Right renal pelvis (tissue), 4 donors: Measurements from ENCODE around the gene GRM7. TPM values are rescaled to one million over a fixed set of nuclear protein-coding genes. Genes with fewer than 3 reads are reported as not detected.

Source experiments
- DNase-seq, 4 donors: peaks; one replicate each; pipeline ENCODE4 v3.0.0-alpha.2; 2013; ENCODE audit warnings: low read depth in 4 of 4, low spot score in 3 of 4, missing footprints in 1 of 4
- polyA plus RNA-seq, 4 donors: library from polyadenylated mRNA; unstranded; fragments of 120-200 nt; gene quantifications; one replicate each; pipeline ENCODE4 v1.2.1, GENCODE V29; 2013; ENCODE audit not compliant: insufficient read length in 4 of 4

GRM7 gene
- polyA plus RNA-seq, 4 donors: 1.6 to 3.2 (median 2.2) TPM

DNA sequence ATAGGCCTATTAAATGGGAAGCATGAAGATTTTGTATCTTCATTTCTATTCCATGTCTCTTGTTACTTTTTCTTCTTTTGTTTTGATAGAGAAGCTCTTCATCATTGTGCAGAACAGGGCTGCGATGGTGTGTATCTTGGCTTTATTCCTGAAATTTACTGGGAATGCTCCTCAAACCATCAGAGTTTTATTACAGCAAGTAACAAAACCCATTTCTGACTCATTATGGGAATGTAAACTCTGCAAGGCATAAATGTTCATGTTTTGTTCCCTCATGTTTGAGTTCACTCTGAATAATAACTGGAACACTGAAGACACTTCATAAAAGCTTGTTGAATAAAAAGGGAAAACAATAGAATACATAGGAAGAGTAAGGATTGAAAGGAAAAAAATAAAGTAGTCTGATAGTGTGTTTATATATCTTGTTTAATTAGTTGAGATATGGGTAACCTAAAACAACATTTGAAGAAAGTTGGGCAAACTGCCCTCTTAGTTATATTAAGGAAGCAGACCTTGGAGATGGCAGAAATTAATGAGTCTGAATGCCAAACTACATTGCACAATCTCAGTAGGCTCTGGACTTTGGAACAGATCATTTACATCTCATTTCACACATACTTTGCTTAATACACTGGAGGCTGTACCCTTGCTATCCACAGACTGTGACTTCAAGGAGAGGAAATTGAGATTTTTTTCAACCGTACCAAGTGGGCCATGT is 521.5 kb downstream of the GRM7 start:
- peak in 3 of 4 donors; percentile 14 to 34 (median 20) for DNase-seq

DNA sequence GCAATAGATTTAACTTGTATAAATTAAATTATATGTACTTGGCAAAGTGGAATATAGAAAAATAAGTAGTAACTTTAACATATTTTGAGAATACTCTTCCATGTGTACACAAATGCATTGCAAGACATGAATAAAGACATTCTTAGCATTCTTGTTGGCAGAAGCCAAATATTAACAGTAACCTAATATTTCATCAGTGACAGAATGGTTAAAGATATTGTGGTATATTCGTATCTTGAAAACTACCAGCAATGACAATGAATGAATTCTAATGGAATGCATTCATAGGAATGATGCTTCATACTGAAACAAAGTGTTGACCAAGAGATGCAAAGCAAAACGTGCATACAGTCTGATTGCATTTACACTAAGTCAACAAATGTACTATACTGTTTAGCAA is 524.7 kb downstream of the GRM7 start:
- no peak for DNase-seq

DNA sequence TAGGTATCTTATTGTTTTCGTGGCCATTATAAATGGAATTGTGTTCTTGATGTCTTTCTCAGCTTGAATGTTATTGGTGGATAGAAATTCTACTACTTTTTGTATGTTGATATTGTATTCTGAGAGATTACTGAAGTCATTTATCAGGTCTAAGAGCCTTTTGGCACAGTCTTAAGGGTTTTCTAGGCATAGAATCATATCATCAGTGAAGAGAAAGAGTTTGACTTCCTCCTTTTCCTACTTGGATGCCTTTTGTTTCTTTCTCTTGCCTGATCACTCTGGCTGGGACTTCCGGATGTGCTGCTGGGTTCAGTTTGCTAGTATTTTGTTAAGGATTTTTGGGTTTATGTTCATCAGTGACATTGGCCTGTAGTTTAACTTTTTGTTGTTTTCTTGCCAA is 527.1 kb downstream of the GRM7 start:
- DNase-seq: no peak

DNA sequence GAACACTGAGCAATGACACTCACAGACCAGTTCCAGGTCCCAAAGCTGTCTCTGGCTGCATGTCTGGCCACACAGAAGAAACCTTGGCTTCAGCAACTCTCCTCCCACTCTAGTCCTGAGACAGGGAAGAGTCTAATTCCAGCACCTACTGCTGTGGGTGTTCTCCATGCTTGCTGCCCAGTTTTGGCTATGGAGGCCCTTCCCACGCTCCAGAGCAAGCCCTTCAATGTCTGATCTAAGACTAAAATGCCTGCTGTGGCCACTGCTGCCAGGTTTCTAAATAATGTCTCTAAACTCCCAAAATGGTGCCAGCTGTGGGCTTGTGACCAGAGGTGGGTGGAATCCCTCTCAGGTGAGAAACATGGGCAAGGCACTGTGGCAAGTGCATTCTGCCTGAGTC is 531.3 kb downstream of the GRM7 start:
- no peak for DNase-seq

DNA sequence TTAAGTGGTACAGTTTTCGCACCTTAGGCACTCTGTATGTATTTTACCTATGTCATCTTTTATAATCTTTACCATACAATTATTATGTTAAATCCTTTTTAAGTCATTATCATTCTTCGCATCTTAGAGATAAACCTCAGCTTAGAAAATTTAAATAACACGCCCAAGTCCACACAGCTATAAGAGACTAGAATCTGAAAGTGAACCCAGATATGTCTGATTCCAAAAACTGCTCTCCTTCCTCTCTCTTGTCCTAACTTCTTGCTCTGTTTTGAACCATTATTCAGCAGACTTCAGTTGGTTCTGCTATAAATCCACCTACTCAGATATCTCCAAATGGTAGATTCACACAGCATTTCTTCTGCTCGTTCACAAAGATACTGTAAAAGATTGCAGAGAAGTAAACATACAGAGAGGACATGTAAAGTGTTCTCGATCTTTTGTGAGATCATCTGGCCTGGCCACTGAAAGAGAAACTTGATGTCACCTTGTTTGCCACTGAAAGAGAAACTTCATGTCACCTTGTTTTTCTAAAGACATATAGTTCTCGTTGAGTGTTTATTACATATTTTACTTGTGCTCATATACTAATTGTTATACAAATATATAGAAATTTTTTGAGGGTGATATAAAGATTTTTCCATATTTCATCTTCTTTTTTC is 533.2 kb downstream of the GRM7 start:
- no peak for DNase-seq

DNA sequence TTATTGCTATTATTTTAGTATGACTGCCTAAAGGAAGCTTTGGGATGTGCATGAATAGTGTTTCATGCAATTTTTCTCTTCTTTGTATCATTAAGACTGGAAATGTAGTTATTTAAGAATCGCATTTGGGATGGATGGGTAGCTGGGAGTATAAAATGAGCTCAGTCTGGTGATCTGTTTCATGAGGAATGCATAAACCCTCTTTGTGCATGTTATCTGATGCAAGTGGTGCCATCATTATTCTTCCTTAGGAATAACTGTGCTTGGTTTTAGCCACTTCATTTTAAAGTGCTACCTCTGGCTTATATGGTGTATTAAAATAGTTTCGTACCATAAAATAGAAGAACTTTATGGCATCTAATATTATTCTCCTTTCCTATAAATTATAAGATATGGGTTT is 535.6 kb downstream of the GRM7 start:
- DNase-seq: no peak

DNA sequence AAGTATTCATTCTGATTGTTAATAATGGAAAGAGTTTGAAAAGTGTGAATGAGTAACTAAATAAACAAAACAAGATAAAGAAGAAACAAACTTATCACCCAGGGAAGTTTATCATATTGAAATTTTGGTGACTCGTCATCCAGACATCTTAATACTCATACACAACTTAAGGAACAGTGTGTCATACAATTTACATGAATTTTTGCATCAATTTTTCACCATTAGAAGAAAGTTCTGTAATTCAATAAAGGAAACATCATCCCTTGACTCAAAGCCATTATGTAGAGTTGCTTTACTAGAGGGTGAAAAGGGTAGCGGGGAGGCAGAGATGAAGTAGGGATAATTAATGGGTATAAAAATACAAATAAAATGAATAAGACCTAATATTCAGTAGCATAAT is 536.2 kb downstream of the GRM7 start:
- DNase-seq: no peak

DNA sequence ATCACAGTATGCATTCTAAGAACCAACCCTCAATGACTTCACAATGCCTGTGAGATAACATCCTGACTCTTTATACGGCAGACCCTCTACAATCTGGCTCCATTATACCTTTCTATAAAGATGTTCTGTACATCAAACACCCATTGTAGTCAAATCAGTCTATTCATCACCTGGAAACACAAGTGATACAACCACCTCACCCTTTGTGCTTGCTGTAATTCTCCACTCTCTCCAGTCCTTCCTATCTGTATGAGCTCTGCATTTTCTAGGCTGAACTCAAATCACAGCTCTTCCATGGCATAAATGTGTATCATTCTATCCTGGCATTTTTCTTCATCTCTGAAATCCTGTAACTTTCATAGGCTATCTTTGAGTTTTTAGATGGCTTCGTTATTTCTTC is 539.4 kb downstream of the GRM7 start:
- DNase-seq: no peak

DNA sequence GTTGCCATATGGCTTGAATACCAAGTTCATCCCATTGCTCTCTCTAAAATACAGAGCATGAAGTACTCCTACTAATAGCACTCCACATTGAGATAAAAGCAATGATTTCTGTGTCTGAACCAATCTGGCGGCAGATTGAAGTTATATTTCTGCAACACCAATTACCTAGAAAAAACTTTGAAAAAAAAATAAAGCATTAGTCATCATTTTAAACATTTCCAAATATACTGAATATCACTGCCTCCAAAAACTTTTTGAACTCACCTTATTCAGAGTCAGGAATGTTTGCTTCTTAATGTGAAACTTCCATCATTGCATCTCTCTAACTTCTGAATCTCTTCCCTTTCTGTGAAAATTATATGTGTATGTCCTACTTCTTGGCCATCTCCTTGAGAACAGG is 540.5 kb downstream of the GRM7 start:
- no peak for DNase-seq

DNA sequence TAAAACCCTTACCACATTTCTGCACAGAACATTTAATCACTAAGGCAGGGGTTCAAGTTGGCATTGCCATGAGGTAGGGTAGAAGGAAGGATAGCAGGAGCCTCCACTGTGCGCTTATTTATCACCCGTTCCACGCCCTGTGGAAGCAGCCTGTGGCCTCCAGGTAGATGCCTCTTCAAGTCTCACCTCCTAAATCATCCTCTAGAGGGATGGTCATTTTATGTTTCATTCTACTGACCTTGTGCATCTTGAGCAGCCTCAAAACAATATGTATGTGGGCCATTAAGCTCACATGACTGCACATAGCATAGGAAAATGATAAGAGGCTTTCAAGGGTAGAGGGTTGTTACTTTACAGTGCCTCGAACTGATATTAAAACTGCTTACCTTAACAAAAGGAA is 546.2 kb downstream of the GRM7 start:
- DNase-seq: no peak

DNA sequence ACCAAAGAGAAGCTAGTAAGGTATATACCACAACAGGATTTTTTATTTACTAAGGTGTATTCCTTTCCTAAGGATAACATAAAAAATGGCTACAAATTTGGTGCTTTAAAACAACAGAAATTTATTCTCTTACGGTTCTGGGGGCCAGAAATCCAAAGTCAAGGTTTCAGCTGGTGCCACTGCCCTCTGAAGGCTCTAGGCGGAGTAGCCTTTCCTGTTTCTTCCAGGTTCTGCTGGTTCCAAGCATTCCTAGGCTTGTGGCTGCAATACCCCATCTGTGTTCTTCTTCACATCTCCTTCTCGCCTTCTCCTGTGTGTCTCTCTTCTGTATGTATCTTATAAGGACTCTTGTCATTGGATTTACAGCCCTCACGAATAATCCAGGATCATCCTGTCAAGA is 549.9 kb downstream of the GRM7 start:
- DNase-seq: no peak

DNA sequence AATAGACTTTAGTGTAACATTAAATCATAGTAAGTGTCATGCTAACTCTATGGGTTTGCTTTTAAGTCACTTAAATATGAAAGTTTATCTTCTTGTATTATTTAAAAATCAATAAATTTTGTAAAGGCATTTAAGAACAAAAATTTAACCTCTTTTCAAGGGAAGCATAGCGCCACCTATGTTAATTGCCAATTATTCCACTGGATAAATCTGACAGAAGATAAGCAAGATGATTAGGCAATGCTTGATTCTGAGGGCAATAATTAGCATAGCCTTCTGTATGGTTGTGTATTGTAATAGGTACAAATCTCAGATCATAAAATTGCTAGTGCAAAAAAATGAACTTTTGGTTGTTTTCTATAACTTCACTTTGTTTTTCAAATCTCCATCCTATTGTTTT is 560.1 kb downstream of the GRM7 start:
- no peak for DNase-seq

DNA sequence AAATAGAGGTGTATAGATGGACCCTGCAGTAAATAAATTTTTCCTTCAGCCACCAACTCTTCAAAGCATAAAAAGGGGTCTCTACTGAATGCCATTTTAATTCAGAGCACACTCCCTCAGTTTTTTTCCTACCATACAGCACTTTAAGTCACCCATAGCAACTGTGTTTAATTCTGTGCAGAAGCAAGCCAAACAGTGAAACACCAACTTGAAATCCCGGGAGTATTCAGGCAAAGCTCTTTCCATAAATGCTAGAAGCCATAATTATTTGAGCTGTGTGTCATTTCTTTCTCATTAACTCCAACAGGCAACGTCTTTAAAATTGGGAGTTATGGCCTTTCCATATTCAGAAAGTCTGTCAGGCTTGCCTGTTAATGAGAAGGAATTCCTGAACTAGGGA is 562.1 kb downstream of the GRM7 start:
- DNase-seq: no peak

DNA sequence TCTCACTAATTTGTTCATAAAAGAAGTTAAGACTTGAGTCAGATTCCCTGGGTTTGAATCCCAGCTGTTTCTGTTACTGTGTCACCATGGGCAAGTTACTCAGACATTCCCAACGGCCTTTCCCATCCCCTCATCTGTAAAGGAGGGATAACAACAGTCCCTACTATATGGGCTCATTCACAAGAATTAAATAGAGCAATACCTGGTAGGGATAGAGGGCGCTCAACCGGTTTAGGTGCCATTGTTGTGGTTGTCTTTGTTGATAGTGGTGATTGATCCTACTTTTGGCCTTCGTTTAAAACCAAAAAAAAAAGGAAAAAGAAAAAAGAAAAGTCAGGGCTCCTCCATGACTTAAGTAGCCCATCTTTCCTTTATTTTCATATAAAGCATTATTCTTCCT is 563.1 kb downstream of the GRM7 start:
- DNase-seq: no peak

DNA sequence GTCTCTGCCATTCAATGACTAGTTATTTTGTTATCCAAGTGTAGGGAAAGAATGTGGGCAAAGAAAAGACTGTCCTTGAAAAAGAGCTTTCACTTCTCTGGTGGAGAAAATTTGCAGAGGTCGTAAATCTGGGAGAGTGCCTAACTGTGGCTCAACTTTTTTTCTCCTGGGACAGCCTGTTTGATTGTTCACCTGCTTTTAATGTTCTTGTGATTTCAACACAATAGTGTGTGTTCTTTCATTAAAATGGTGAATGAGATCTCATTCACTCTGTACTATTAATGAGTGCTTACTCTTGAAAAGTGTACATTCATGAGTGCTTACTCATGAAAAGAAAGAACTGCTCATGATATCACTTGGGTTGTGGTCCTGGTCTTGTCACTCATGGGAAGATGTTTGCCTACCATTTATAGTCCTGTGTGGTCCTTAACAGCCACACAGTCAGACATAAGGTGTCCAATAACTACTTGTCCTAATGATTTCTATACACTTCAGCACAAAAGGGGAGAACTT is 567.3 kb downstream of the GRM7 start:
- DNase-seq: no peak

DNA sequence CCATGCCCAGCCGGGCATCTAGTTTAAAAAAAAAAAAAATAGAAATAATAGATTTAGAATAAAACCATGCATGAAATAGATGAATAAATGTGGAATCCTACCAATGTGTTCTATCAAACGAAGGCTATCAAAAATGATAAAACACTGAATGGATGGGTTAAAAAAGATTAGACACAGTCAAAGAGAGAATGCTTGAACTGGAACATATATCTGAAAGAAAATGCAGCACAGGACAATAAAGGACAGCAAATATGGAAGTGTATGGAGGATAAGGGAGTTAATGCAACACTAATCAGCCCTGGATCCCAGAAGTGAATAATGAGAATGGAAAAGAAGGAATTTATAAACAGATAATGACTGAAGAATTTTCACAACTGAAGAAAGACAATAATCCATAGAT is 571.7 kb downstream of the GRM7 start:
- DNase-seq: no peak

DNA sequence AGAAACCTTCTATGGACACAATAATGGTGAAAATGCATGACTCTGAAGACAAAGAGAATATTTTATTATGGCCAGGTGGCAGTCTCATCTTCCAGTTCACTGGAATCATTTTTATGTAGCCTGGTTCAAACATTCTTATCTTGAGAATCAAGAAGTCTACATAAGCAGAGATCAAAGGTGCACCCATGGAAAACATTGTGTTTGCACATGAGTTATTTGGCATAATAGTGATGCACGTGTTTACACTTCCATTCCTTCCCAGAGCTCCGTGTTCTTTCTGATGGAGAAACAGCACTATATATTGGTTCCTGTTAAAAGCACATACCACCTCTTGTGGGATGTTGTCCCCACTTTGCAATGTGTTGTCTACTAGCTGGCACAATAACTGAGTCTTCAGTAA is 572.2 kb downstream of the GRM7 start:
- no peak for DNase-seq

DNA sequence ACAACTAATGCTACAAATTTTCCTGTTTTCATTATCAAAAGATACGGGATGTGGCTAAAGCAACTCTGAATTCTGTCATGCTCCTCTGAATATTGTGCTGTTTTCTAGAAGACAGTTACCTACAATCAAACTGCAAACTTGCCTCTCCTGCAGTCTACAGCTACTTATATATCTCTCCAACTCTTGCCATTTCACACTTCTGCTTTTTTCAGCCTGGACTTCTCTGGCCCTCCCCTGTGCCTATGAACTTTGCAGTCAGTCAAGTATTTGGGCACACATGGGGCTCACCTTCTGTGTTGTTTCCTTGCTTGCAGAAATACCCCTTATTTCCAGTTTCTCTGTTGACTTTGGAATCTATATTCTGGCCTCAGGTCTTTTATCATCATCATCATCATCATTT is 575.6 kb downstream of the GRM7 start:
- no peak for DNase-seq

DNA sequence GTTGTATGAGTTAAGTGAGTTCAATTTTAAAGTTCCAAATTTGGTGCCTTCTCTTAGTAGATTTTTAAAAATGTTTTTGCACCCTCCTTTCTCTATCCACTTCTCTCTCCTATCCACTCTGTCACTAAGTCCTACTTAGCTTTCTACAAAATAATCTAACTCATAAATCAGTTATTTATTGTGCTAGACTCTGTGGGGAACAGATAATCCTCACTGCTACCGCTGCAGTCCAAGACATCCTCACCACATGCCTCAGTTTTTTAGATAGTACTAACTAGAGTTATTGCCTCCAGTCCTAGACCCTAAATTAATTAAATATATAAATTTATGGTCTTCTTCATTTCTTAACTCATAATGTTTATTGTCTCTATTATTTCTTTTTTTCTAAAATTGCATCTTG is 576.3 kb downstream of the GRM7 start:
- DNase-seq: no peak

DNA sequence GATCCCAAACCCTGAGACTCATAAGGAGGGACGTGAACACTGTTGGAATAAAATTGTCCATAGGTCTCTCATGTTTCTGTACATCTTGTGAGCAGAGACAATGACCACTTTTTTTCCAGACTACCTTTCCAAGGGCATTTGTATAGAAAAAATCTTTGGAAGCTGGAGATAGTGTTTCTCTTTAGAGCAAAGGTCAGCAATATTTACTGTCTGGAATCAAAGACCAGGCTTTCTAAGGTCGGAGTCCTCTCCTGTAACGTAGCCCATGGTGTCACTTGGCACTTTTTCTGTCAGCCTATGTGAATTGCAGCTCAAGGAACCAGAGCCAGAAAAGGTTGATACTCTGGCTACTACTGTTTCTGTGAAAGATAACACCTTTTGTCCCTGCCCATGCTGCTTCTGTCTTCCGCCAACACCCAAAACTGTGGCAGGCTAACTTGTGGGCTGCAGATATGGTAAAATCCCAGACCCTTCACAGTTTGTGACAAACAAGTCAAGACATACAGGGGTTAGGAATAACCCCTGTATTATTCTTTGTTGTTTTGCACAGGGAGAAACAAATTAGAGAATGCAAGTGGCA is 578.3 kb downstream of the GRM7 start:
- DNase-seq: no peak

DNA sequence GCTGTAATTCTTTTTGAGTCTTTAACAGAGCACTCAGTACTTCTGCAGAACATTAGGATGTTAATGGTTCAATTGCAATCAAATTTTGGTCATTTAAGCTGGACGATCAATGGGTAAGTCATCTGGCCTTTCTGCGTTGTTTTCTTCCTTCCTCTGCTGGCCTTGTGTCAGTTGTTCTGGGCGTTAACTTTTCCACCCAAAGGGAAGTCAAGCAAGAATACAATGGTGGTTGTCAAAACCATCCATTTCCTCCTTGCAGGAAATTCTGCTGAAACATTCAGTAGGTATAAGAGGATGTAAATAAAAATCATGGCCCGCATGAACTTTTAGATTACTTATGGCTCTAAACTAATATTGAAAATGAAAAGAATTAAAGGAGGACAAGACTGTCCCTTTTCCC is 584.0 kb downstream of the GRM7 start:
- DNase-seq: no peak

DNA sequence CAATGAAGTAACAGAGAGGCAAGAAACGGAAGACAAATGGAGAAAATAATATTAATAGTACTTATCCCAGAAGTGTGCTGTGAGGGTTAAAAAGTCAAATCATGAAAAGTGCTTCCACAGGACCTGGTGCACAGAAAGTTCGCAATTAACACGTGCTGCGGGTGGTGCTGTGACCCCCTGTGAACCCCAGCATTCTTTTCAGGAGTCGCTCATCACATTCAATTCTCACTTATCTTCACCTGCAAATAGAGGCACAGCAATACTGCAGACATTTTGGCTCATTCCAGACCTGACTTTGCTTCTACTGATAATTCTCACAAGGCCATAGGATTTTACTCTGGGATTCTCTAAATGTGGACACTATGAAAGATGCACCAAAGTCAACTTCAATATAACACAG is 584.4 kb downstream of the GRM7 start:
- no peak for DNase-seq
